Measurements from ENCODE around the gene PLA2G4D.

DNA sequence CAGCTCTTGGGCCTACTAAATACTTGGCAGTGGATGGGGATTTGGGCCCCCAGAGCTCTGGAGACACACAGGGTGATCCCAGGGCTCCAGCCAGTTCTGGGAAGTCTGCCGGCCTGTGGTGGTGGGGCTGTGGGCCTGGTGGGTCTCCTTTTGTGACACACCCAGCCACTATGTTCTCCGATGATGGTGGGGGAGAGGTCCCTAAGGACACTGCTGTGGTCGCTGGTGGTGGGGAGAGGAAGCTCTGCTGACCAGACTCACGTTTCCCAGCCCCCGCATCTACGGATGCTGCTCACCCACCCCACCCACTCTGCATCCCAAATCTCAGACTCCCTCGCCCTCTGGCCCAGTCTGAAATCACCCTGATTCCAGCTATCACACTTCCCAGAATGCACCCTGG, 396 bp downstream of the PLA2G4D start:
- TF ChIP-seq POLR2A (IDR thresholded peaks at IDR 0.05; ENCODE audit: low read depth, low read length) (no peak), EZH2 (IDR thresholded peaks at IDR 0.05; ENCODE audit: borderline replicate concordance, low read depth, low read length, severe bottlenecking) (no peak), POLR2AphosphoS5 (IDR thresholded peaks at IDR 0.05; ENCODE audit: insufficient read depth, low read depth, low read length) (no peak)
- TF ChIP-seq, protein P1, sequence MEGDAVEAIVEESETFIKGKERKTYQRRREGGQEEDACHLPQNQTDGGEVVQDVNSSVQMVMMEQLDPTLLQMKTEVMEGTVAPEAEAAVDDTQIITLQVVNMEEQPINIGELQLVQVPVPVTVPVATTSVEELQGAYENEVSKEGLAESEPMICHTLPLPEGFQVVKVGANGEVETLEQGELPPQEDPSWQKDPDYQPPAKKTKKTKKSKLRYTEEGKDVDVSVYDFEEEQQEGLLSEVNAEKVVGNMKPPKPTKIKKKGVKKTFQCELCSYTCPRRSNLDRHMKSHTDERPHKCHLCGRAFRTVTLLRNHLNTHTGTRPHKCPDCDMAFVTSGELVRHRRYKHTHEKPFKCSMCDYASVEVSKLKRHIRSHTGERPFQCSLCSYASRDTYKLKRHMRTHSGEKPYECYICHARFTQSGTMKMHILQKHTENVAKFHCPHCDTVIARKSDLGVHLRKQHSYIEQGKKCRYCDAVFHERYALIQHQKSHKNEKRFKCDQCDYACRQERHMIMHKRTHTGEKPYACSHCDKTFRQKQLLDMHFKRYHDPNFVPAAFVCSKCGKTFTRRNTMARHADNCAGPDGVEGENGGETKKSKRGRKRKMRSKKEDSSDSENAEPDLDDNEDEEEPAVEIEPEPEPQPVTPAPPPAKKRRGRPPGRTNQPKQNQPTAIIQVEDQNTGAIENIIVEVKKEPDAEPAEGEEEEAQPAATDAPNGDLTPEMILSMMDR (IDR thresholded peaks at IDR 0.05; ENCODE audit: extremely low read depth in 1 of 2, insufficient read depth in 1 of 2, low read depth in 1 of 2, low read length in 2 of 2), result no peak
